Esophagus squamous epithelium (tissue), 5 donors: ENCODE data around the gene GSDMA. TPM values are rescaled to one million over a fixed set of nuclear protein-coding genes. Genes with fewer than 3 reads are reported as not detected.

Experiments
- DNase-seq: peaks from one replicate; lab custom pipeline; 2025; lab: John Stamatoyannopoulos, UW
- H3K27ac ChIP-seq, 4 donors: fragments of 200-600 bp; sonication (generic); one replicate each; pipeline ENCODE4 v1.5.1; 2016 to 2019; ENCODE audit warnings: mild to moderate bottlenecking in 1 of 4
- H3K27me3 ChIP-seq, 4 donors: fragments of 200-600 bp; sonication (generic); 1 replicate in 3 of 4; 2 replicates in 1 of 4; pipeline versions ENCODE4 v1.5.1 to v1.6.0; 2017 to 2021; ENCODE audit warnings: antibody characterized with exemption in 1 of 4
- H3K36me3 ChIP-seq, 3 donors: fragments of 200-600 bp; sonication (generic); one replicate each; pipeline ENCODE4 v1.5.1; 2016 to 2019
- H3K4me1 ChIP-seq, 3 donors: fragments of 200-600 bp; sonication (generic); one replicate each; pipeline ENCODE4 v1.5.1; 2017 to 2019
- H3K4me3 ChIP-seq, 4 donors: fragments of 200-600 bp; sonication (generic); 1 replicate in 3 of 4; 2 replicates in 1 of 4; pipeline ENCODE4 v1.5.1; 2016 to 2019; ENCODE audit warnings: mild to moderate bottlenecking in 2 of 4, moderate library complexity in 1 of 4
- H3K9me3 ChIP-seq, 3 donors: fragments of 200-600 bp; sonication (generic); one replicate each; pipeline ENCODE4 v1.5.1; 2016 to 2019
- POLR2A ChIP-seq, 4 donors: fragments of 450-650 bp; IDR thresholded peaks; one replicate each; pipeline ENCODE4 v1.6.1; 2017; ENCODE audit warnings: antibody characterized with exemption in 4 of 4, mild to moderate bottlenecking in 4 of 4, moderate library complexity in 3 of 4
- WGBS, 2 donors: methylation state at CpG; one replicate each; pipeline ENCODE4 v1.1.5; 2018; 5-methylcytosine and 5-hydroxymethylcytosine counted together
- intact Hi-C: fragments of 100-400 bp; cut with DNase I; formaldehyde crosslinking; loops from one replicate; pipeline ENCODE4 v1.15.0; 2022
- total RNA-seq, 4 donors: library from RNA; depleted of rRNA; stranded (reverse); fragments of >200 nt; gene quantifications; one replicate each; pipeline ENCODE4 v1.1.0, GENCODE V29; 2016
- TF ChIP-seq, protein P1 (sequence below), 6 experiments: fragments of 450-650 bp in 4 of 6; fragments of 200-600 bp in 2 of 6; sonication (generic) in 2 of 6; IDR thresholded peaks; one replicate each; pipeline ENCODE4 v1.5.1; 2016 to 2019; ENCODE audit warnings: antibody characterized with exemption in 6 of 6, mild to moderate bottlenecking in 4 of 6, moderate library complexity in 4 of 6
- donor health status: DM: yes; HTN: yes; CAD: no.

GSDMA gene
- total RNA-seq, 4 donors from 2014 or later = 1.1 to 3.0 (median 1.8) TPM

GRCh38 chr17:39950871-39951348 is 11.9 kb upstream of the GSDMA start:
- Histone ChIP-seq H3K4me3 (no peak overlapping the region), H3K4me1 (peaks cover 5 to 21% (median 8%) of the 10 kb centered on the region in 3 donors), H3K36me3 (no peaks in the 10 kb centered on the region), H3K27me3 (no peaks in the 10 kb centered on the region), H3K9me3 (no peaks in the 10 kb centered on the region), H3K27ac (no peak overlapping the region)
- TF ChIP-seq, protein P1, sequence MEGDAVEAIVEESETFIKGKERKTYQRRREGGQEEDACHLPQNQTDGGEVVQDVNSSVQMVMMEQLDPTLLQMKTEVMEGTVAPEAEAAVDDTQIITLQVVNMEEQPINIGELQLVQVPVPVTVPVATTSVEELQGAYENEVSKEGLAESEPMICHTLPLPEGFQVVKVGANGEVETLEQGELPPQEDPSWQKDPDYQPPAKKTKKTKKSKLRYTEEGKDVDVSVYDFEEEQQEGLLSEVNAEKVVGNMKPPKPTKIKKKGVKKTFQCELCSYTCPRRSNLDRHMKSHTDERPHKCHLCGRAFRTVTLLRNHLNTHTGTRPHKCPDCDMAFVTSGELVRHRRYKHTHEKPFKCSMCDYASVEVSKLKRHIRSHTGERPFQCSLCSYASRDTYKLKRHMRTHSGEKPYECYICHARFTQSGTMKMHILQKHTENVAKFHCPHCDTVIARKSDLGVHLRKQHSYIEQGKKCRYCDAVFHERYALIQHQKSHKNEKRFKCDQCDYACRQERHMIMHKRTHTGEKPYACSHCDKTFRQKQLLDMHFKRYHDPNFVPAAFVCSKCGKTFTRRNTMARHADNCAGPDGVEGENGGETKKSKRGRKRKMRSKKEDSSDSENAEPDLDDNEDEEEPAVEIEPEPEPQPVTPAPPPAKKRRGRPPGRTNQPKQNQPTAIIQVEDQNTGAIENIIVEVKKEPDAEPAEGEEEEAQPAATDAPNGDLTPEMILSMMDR (IDR thresholded peaks at IDR 0.05) = no peak
- TF ChIP-seq POLR2A (IDR thresholded peaks at IDR 0.05) = no peak
- WGBS, 2 donors = 51 to 84% methylated on average over 3 to 5 of the region's 5 CpGs
- no peak for DNase-seq
- intact Hi-C loops = no loop called here

GRCh38 chr17:39951924-39952679 is 10.7 kb upstream of the GSDMA start:
- WGBS, 2 donors = 68 to 78% methylated on average over 12 to 20 of the region's 22 CpGs
- no peak for DNase-seq
- no peaks in the 10 kb centered on the region for H3K9me3 ChIP-seq
- TF ChIP-seq, protein P1 (IDR thresholded peaks at IDR 0.05) = no peak
- TF ChIP-seq POLR2A (IDR thresholded peaks at IDR 0.05) = no peak
- peaks cover 5 to 17% (median 8%) of the 10 kb centered on the region in 3 donors for H3K4me1 ChIP-seq
- no peaks in the 10 kb centered on the region for H3K27me3 ChIP-seq
- intact Hi-C loops = no loop called here
- H3K4me3 ChIP-seq = peak overlapping the region; percentile 26 to 67 (median 44)
- H3K36me3 ChIP-seq = no peaks in the 10 kb centered on the region
- peak overlapping the region in 3 of 4 donors; percentile 47 to 66 (median 49) for H3K27ac ChIP-seq

DNA sequence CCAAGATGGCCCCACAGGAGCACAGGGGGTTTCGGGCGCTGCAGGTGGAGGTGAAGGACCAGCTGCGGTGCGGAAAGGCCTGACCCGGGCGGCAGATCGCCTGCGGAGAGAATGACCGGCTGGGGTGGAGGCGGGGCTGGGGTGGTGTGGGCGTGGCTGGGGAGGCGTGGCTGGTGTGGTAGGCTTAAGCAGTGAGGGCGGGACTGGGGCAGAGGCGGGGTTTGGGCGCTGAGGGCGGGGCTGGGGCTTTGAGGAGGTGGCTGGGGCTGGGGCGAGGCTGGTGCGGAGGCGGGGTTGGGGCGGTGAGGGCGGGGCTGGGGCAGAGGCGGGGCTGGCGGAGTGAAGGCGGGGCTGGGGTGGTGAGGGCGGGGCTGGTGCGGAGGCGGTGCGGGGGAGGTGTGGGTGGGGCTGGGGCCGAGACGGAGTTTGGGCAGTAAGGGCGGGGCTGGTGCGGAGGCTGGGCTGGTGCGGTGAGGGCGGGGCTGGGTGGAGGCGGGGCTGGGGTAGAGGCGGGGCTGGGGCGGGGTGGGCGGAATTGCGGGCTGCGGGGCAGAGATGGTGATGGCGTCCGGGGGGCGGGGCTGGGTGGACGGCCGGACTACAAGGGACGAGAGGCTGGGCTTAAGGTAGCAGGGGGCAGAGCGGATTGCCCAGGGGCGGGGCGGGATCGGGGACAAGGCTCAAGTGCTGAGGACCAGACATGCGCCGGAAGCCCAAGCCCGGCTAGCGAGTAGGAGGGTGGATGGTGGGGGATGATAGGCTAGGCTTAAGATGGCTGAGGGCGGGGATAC is 9.9 kb upstream of the GSDMA start:
- peak overlapping the region; percentile 29 to 67 (median 49) for H3K4me3 ChIP-seq

GRCh38 chr17:39953471-39953888 is 9.3 kb upstream of the GSDMA start:
- Histone ChIP-seq H3K4me3 (peak overlapping the region; percentile 29 to 60 (median 49)), H3K9me3 (no peaks in the 10 kb centered on the region), H3K27ac (peak overlapping the region; percentile 62 to 78 (median 71)), H3K4me1 (peaks cover 5 to 17% (median 8%) of the 10 kb centered on the region in 3 donors), H3K27me3 (no peaks in the 10 kb centered on the region), H3K36me3 (no peaks in the 10 kb centered on the region)
- TF ChIP-seq, protein P1 (IDR thresholded peaks at IDR 0.05) = no peak
- TF ChIP-seq POLR2A (IDR thresholded peaks at IDR 0.05) = no peak
- DNase-seq = no peak
- intact Hi-C loops = no loop called here
- 32 to 39% methylated on average over 4 to 5 of the region's 9 CpGs for WGBS, 2 donors

More for the DNA sequence above, 9.9 kb upstream of the GSDMA start:
- WGBS, 2 donors = 0 to 1% methylated on average over 7 to 12 of the region's 55 CpGs
- H3K9me3 ChIP-seq = no peaks in the 10 kb centered on the region
- peaks cover 5 to 17% (median 8%) of the 10 kb centered on the region in 3 donors for H3K4me1 ChIP-seq
- no peaks in the 10 kb centered on the region for H3K36me3 ChIP-seq
- TF ChIP-seq POLR2A (IDR thresholded peaks at IDR 0.05) = no peak
- TF ChIP-seq, protein P1 (IDR thresholded peaks at IDR 0.05) = no peak
- peak; percentile 99 for DNase-seq
- intact Hi-C loops = no loop called here
- H3K27me3 ChIP-seq = no peaks in the 10 kb centered on the region
- peak overlapping the region; percentile 62 to 78 (median 71) for H3K27ac ChIP-seq
